A549 treated with GW870086 at 1 μM for 4 hours (cell line): ENCODE measurements around the gene BRD9. TPM values are rescaled to one million over a fixed set of nuclear protein-coding genes. Genes with fewer than 3 reads are reported as not detected.

Experiments
- total RNA-seq: library from RNA; stranded (reverse); fragments of 200-300 nt; extraction: Qiagen RNA extraction; gene quantifications from 5 replicates; pipeline ENCODE4 v1.2.3, GENCODE V29; 2022; ENCODE audit warnings: low read depth

The BRD9 gene
- 33.9 to 43.3 TPM (median 40.3 TPM) in 5 replicates for total RNA-seq

DNA sequence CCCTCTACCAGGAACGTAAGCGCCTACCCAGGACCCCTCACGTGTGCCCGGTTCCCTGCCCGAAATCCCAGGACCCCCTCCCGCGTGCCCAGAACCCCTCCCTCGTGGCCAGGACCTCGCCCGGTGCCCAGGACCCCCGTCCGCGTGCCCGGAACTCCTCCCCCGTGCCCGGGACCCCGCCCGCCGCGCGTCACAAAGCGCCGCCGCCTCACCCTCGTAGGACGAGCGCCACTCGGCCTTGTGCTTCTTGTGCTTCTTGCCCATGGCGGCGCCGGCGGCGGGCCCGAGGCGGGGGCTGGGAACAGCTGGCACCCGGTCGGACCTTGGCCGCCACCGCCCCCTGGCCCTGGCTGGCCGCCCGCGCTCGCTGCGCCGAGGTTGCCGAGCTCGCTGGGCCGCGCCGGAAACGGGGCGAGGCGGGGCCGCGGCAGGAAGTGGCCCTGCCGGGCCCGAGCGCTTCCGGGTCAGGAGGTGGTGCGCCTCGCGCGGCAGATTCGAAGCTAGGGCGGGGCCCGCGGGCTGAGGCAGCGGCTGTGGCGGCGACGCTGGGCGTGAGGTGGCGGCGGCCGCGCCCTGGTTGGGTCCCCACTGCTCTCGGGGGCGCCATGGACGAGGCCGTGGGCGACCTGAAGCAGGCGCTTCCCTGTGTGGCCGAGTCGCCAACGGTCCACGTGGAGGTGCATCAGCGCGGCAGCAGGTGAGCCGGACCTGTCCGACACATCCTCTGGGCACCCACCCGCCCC lies at the start of gene BRD9, which contains the start of gene TRIP13:
BRD9 (minus strand) TSS at position 408 of the 743 bp plus-strand sequence; CDS start at position 264, 144 bp downstream.
TRIP13 (plus strand) TSS at position 491 of the 743 bp plus-strand sequence; CDS start at position 606, 115 bp downstream.

DNA sequence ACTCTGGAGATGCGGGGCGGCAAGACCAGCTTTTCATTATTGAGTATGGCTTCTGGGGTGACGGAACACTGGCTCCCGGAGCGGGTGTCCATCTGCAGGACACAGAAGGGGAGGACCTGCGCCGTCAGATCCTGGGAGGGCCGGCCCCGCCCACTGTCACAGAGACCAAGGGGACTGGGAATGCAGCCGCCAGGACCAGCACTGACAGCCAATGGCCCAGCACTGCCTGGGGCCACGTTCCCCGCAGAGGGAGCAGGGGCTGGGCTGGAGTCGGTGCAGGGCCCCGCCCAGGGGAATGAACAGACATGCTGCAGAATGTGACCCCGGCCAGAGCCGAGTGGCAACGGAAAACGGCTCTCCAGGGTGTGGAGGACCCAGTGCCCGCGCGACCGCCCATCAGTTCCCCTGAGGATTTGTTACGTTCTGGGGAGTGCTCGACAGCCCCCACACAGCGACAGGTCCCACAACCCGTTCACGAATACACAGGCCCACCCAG lies 42.0 kb downstream of the BRD9 start, which contains the start of gene ZDHHC11:
ZDHHC11 (minus strand) TSS at position 476 of the 496 bp plus-strand sequence; CDS start at position 92, 384 bp downstream.

Other genes starting within 250 kb of the BRD9 start
- gene TPPP, start 199.4 kb downstream of the BRD9 start, total RNA-seq, result 4.6 to 6.9 TPM (median 5.6 TPM) in 5 replicates
- gene ZDHHC11B, start 108.1 kb downstream of the BRD9 start, total RNA-seq, result 1.0 to 1.6 TPM (median 1.3 TPM) in 5 replicates
- gene ZDHHC11, start 41.8 kb downstream of the BRD9 start, total RNA-seq, result 12.3 to 21.6 TPM (median 17.7 TPM) in 5 replicates
- gene TRIP13, start 83 bp upstream of the BRD9 start, total RNA-seq, result 63.4 to 76.4 TPM (median 71.0 TPM) in 5 replicates
- 15.5 to 19.9 TPM (median 18.5 TPM) in 5 replicates for gene NKD2, start 116.0 kb upstream of the BRD9 start, total RNA-seq
- 22.5 to 31.0 TPM (median 30.2 TPM) in 5 replicates for gene SLC12A7, start 219.3 kb upstream of the BRD9 start, total RNA-seq